Suppressor macrophage treated with lipopolysaccharide for 4 hours (primary cell): ENCODE results near the gene RPS25.
A peak's percentile ranks its signal among the peaks of the same experiment; 100 is the strongest.
"Not testable (repeated sequence)": the region's sequence is repeated elsewhere in the genome, so short reads cannot be mapped to it uniquely, and the experiment has no call there.

ENCODE experiments used
- DNase-seq: peaks from one replicate; pipeline ENCODE4 v3.0.0-alpha.2; 2020

The RPS25 gene

GRCh38 chr11:119014209-119014924, 3.8 kb downstream of the RPS25 start:
- DNase-seq: no peak

DNA sequence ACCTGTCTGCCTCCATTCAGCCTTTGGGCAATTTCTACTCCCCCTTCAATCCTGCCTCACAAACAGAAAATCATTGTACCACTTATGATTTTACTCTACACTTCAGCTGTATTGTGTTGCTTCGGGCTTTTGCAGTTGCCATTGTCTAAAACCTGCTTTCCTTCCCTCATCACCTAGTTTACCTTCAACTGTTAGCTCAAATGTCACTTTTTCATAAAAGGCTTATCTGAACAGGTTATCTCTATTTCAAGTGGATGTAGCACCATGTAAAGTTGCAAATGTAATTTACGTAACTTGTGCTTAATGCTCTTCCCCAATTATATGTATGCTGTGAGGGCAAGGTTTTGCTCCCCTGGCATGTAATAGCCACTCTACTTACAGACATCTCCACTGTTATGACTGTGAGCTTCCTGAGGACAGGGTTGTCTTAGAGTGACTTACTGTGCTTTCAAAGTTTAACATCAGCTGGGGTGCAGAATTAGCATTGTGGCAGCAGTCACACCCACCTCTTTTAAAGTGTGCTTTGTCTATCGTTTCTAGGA, 5.4 kb downstream of the RPS25 start:
- DNase-seq: no peak

DNA sequence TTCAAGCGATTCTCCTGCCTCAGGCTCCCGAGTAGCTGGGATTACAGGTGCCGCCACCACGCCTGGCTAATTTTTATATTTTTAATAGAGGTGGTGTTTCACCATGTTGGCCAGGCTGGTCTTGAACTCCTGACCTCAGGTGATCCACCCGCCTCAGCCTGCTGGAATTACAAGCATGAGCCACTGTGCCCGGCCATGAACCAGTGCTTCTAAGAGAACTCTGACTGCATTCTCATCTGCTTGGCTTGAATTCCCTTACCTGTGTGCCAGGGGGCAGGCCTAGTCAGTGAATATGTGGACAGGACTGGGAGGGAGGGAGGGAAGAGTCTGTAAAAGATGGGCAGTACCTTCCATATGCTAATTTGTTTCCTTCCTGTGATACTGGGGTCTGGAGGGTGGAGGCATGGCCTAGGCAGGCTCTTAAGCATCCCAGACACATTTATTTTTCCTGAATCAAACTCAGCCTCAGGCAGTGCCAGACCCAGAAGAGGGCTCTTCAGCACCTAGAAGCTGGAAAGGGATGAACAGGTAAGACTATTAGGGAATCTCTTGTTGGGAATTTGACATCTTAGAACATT, 6.6 kb downstream of the RPS25 start:
- no peak for DNase-seq

DNA sequence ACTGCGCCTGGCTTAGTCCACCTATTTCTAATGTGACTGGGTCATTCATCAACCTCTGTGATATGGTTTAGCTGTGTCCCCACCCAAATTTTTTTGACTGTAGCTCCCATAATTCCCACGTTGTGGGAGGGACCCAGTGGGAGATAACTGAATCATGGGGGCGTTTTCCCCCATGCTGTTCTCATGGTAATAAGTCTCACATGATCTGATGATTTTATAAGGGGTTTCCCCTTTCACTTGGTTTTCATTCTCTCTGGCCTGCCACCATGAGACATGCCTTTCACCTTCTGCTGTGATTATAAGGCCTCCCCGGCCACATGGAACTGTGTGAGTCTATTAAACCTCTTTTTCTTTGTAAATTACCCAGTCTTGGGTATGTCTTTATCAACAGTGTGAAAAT, 11.5 kb downstream of the RPS25 start:
- peak; percentile 40 for DNase-seq

DNA sequence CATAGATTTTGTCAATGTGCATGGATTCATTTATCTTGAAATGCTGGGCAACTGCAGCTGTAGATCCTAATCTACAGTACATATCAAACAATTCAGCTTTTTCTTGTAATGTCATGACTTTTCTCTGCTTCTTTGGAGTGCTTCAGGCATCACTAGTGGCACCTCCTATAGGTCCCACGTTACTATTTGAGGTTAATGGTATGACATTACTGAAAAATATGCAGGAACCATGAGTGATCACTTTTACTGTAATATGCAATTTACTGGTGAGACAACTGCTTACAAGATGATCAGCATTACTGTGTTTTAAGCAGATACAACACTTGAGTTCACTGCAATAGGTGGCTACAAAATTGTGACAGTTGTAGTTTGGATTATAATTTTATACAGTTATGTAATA, 17.2 kb downstream of the RPS25 start:
- no peak for DNase-seq

DNA sequence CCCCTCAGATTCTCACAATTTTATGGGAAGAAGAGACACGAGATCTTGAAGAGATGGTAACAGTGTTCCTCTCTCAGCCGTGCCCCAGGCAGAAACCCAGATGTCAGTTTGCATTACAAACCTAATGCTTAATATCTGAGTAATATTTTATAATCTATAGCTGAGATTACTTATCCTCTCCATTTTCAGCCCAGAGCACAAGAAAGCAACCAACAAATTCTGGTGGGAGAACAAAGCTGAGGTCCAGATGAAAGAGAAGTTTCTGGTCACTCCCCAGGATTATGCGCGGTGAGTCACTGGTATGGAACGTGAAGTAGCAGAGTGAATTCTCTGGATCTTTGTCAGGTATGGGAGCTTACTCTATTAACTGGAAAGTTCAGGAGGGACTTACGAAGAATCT, 19.3 kb downstream of the RPS25 start:
- no peak for DNase-seq

- DNase-seq: no peak
These were observed 19.8 kb downstream of the RPS25 start for GRCh38 chr11:118998388-118998717.

GRCh38 chr11:118997627-118998387, 20.3 kb downstream of the RPS25 start, which contains the start of gene CENATAC:
Gene CENATAC, plus strand, starts transcription at chr11:118998138. Its CDS starts 60 bp downstream, at chr11:118998198.
- DNase-seq: peak; percentile 98

DNA sequence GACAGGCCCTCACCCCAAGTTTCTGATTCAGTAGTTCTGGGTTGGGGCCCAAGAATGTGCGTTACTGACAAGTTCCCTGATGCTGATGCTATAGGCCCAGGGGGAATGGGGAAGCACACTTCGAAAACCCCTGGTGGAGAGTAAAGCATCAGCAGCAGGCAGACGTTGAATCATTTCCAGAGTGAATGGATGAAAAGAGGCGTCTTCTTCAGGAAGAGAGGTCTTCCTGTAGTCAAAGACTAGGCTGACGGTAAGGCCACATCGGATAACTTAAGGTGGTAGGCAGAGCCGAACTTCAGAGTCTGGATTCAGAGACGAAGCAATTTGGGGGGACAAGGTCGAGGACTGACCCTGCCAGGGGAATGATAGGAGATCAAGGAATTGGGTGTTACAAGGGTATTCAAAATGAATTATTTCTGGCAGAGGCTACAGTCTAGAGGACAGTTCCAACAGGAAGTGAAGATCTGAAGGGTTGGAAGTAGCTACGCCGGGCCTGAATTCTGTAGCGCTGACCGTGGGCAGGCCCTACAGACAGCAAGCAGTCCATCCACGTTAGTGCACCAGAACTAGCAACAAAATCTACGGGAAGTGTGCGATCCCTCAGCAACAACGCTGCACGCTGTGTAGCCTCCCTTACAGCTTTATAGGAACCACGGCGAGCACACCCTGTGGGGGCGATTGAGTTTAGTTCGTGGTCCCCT, 21.1 kb downstream of the RPS25 start:
- DNase-seq: peak; percentile 63

DNA sequence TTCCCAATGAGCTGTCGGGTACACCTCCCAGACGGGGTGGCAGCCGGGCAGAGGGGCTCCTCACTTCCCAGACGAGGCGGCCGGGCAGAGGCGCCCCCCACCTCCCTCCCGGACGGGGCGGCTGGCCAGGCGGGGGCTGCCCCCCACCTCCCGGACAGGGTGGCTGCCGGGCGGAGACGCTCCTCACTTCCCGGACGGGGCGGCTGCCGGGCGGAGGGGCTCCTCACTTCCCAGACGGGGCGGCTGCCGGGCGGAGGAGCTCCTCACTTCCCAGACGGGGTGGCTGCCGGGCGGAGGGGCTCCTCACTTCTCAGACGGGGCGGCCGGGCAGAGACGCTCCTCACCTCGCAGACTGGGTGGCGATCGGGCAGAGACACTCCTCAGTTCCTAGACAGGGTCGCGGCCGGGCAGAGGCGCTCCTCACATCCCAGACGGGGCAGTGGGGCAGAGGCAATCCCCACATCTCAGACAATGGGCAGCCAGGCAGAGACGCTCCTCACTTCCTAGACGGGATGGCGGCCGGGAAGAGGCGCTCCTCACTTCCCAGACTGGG, 26.6 kb downstream of the RPS25 start:
- DNase-seq: not testable (repeated sequence)

DNA sequence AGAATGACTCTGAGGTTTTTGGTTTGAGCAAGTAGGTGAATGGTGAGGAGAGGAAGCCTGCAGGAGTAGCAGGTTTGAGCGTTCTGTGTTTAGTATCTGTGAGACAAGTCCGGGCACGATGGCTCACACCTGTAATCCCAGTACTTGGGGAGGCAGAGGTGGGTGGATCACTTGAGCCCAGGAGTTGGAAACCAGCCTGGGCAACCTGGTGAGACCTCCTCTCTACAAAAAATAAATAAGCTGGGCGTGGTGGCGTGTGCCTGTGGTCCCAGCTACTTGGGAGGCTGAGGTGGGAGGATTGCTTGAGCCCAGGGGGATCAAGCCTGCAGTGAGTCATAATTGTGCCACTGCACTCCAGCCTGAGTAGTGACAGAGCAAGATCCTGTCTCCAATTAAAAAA, 29.9 kb downstream of the RPS25 start:
- DNase-seq: no peak

- DNase-seq: no peak
These were observed 33.3 kb downstream of the RPS25 start for GRCh38 chr11:118984825-118985224.

DNA sequence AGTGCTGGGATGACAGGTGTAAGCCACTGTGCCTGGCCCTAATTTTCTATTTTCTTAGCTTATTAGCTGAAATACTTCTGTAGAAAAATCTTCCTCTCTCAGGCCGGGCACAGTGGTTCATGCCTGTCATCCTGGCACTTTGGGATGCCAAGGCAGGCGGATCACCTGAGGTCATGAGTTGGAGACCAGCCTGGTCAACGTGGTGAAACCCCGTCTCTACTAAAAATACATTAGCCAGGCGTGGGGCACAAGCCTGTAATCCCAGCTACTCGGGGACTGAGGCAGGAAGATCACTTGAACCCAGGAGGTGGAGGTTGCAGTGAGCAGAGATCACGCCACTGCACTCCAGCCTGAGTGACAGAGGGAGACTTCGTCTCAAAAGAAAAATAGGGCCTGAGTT, 33.8 kb downstream of the RPS25 start:
- not testable (repeated sequence) for DNase-seq

- DNase-seq: peak; percentile 64
These were observed 37.8 kb downstream of the RPS25 start for GRCh38 chr11:118980191-118980881.

GRCh38 chr11:118979434-118979833, 38.7 kb downstream of the RPS25 start:
- DNase-seq: no peak

DNA sequence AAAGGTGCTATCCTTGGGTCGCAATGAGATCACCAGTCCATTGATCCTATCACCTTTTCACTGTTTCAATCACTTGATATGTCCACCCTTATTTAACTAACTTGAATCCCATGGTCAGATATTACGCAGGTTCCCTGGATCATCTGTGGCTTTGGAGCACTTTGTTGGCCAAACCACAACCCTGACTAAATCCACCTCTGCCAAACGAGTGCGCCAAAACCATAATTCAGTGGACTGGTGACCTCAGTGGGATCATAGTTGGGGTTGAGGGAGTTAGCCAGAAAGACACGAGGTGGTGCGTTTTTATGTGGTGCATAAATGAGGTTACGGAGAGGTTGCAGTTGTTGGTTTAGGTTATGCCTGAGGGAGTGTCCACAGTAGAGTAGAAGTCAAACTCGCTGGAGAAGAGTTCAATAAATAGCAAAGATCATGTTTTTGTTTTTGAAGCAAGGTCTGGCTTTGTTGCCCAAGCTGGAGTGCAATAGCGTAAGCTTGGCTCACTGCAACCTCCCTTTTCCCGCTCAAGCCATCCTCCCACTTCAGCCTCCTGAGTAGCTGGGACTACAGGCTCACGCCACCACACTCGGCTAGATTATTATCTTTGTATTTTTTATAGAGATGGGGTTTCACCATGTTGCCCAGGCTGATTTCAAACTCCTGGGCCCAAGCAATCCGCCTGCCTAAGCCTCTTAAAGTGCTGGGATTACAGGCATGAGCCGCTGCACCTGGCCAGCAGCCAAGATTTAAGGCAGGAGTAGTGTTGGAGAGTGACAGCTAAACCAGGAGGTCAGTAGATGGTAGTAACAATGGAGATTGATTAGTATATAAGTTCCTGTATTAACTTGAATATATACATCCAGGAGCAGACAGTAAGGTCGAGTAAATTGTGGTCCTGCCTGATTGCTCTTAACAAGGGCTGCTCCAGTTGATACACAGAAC, 42.1 kb downstream of the RPS25 start:
- DNase-seq: no peak

DNA sequence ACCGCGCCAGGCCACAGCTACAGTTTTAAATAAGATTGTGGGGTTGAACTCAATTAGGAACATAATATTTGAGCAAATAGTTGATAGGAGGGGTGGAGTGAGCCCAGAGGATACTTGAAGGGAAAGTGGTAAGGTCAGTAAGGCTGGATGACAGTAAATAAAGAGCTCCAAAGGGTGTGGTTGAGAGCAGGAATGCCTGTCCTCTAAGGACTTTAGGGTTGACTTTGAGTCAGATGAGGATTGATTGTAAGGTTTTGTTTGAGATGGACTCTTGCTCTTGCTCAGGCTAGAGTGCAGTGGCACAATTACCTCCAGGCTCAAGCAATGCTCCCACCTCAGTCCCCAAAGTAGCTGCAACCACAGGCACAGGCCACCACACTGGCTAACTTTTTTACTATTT, 44.2 kb downstream of the RPS25 start:
- DNase-seq: no peak

GRCh38 chr11:118971646-118972045, 46.5 kb downstream of the RPS25 start, which contains the start of gene FOXR1:
Gene FOXR1, plus strand, starts transcription at chr11:118971761. Its CDS starts 171 bp downstream, at chr11:118971932.
- no peak for DNase-seq

DNA sequence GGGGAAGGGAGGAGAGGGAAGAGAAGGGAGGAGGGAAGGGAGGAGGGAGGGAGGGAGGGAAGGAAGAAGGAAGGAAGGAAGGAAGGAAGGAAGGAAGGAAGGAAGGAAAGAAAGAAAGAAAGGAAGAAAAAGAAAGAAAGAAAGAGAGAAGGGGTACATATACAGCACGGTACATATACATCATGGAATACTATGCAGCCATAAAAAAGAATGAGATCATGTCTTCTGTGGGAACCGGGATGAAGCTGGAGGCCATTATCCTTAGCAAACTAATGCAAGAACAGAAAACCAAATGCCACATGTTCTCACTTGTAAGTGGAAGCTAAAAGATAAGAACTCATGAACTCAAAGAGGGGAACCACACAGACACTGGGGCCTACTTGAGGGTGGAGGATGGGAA, 48.6 kb downstream of the RPS25 start:
- not testable (repeated sequence) for DNase-seq
